ENCODE measurements around the gene FDXR. TPM values are rescaled to one million over a fixed set of nuclear protein-coding genes. Genes with fewer than 3 reads are reported as not detected.

Gene FDXR
- polyA plus RNA-seq, 1 donor from 2014 or later, result 14.4 TPM

DNA sequence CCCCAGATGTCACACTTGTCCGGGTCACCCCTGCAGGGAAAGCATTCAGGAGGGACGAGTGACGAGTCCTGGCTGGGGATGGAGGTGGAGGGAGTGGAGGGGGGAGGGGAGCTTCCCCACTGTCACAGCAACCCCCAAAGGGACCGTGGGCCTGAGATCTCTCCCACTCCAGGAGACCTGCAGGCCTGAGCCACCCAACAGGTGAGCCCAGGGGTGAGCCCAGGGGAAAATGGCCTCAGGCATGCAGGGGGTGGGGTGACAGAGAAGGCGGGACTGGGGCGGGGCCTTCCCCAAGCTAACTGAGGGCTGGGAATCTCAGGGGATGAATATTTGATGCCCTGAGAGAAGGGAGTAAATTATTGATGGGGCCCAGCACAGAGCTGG, 47.8 kb upstream of the FDXR start:
- no peak overlapping the region for H3K9ac ChIP-seq (ENCODE audit: low read length)
- TF ChIP-seq EZH2 (IDR thresholded peaks at IDR 0.05; ENCODE audit: borderline replicate concordance, insufficient read depth, low read length, poor library complexity, severe bottlenecking) (no peak), EP300 (conservative IDR thresholded peaks at IDR 0.05; ENCODE audit: poor library complexity, severe bottlenecking) (no peak), SMC3 (conservative IDR thresholded peaks at IDR 0.05; ENCODE audit: poor library complexity) (no peak), MXI1 (conservative IDR thresholded peaks at IDR 0.05; ENCODE audit: poor library complexity, severe bottlenecking) (no peak), TAF1 (IDR thresholded peaks at IDR 0.05; ENCODE audit: low read depth) (no peak), POLR2AphosphoS5 (IDR thresholded peaks at IDR 0.05) (no peak)
- TF ChIP-seq, protein P1, sequence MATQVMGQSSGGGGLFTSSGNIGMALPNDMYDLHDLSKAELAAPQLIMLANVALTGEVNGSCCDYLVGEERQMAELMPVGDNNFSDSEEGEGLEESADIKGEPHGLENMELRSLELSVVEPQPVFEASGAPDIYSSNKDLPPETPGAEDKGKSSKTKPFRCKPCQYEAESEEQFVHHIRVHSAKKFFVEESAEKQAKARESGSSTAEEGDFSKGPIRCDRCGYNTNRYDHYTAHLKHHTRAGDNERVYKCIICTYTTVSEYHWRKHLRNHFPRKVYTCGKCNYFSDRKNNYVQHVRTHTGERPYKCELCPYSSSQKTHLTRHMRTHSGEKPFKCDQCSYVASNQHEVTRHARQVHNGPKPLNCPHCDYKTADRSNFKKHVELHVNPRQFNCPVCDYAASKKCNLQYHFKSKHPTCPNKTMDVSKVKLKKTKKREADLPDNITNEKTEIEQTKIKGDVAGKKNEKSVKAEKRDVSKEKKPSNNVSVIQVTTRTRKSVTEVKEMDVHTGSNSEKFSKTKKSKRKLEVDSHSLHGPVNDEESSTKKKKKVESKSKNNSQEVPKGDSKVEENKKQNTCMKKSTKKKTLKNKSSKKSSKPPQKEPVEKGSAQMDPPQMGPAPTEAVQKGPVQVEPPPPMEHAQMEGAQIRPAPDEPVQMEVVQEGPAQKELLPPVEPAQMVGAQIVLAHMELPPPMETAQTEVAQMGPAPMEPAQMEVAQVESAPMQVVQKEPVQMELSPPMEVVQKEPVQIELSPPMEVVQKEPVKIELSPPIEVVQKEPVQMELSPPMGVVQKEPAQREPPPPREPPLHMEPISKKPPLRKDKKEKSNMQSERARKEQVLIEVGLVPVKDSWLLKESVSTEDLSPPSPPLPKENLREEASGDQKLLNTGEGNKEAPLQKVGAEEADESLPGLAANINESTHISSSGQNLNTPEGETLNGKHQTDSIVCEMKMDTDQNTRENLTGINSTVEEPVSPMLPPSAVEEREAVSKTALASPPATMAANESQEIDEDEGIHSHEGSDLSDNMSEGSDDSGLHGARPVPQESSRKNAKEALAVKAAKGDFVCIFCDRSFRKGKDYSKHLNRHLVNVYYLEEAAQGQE (IDR thresholded peaks at IDR 0.05; ENCODE audit: borderline replicate concordance), result no peak
- no peak overlapping the region for H2AFZ ChIP-seq (ENCODE audit: low read depth, low read length)
- no peaks in the 10 kb centered on the region for H3K9me3 ChIP-seq (ENCODE audit: low read length)
- H3F3A ChIP-seq (ENCODE audit: insufficient read depth, low read length, poor library complexity, severe bottlenecking), result no peaks in the 10 kb centered on the region
- H3K4me3 ChIP-seq (ENCODE audit: low read length), result no peak overlapping the region
- H3K4me2 ChIP-seq (ENCODE audit: low read length), result no peak overlapping the region
- no peaks in the 10 kb centered on the region for H3K36me3 ChIP-seq (ENCODE audit: insufficient read depth, low read length)
- H3K79me2 ChIP-seq (replicated peaks; ENCODE audit: insufficient read depth, low read length), result no peaks in the 10 kb centered on the region
- no peaks in the 10 kb centered on the region for H3K9me2 ChIP-seq (ENCODE audit: insufficient read depth, low read length)
- no peak overlapping the region for H3K27ac ChIP-seq (ENCODE audit: low read length)
- H4K20me1 ChIP-seq (ENCODE audit: insufficient read depth), result no peaks in the 10 kb centered on the region
- peaks cover 34% of the 10 kb centered on the region for H3K27me3 ChIP-seq (ENCODE audit: insufficient read depth, low read depth, low read length)

DNA sequence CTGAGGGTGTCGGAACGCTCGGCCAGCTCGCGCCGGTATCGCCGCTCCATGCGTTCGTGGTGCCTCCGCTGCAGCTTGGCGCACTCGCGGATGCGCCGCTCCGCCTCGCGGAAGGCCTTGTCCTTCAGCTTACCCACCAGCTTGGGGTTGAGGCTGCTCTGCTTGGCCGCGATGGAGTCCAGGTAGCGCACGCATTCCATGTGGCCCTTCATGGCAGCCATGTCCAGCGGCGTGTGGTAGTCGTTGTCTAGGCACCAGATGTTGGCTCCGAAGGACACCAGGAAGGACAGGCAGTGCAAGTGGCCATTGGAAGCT, 47.5 kb upstream of the FDXR start:
- Histone ChIP-seq H3K36me3 (ENCODE audit: insufficient read depth, low read length) (no peaks in the 10 kb centered on the region), H3K79me2 (replicated peaks; ENCODE audit: insufficient read depth, low read length) (no peaks in the 10 kb centered on the region), H3K27me3 (ENCODE audit: insufficient read depth, low read depth, low read length) (peaks cover 31% of the 10 kb centered on the region), H3K9ac (ENCODE audit: low read length) (no peak overlapping the region), H3K9me2 (ENCODE audit: insufficient read depth, low read length) (no peaks in the 10 kb centered on the region), H4K20me1 (ENCODE audit: insufficient read depth) (no peaks in the 10 kb centered on the region), H3F3A (ENCODE audit: insufficient read depth, low read length, poor library complexity, severe bottlenecking) (no peaks in the 10 kb centered on the region), H3K27ac (ENCODE audit: low read length) (no peak overlapping the region), H2AFZ (ENCODE audit: low read depth, low read length) (no peak overlapping the region), H3K9me3 (ENCODE audit: low read length) (no peaks in the 10 kb centered on the region), H3K4me2 (ENCODE audit: low read length) (no peak overlapping the region), H3K4me3 (ENCODE audit: low read length) (no peak overlapping the region)
- TF ChIP-seq RAD21 (conservative IDR thresholded peaks at IDR 0.05) (no peak), MXI1 (conservative IDR thresholded peaks at IDR 0.05; ENCODE audit: poor library complexity, severe bottlenecking) (no peak), SMC3 (conservative IDR thresholded peaks at IDR 0.05; ENCODE audit: poor library complexity) (no peak), POLR2AphosphoS5 (IDR thresholded peaks at IDR 0.05) (no peak), EP300 (conservative IDR thresholded peaks at IDR 0.05; ENCODE audit: poor library complexity, severe bottlenecking) (no peak), TAF1 (IDR thresholded peaks at IDR 0.05; ENCODE audit: low read depth) (no peak), EZH2 (IDR thresholded peaks at IDR 0.05; ENCODE audit: borderline replicate concordance, insufficient read depth, low read length, poor library complexity, severe bottlenecking) (no peak)
- TF ChIP-seq, protein P2, sequence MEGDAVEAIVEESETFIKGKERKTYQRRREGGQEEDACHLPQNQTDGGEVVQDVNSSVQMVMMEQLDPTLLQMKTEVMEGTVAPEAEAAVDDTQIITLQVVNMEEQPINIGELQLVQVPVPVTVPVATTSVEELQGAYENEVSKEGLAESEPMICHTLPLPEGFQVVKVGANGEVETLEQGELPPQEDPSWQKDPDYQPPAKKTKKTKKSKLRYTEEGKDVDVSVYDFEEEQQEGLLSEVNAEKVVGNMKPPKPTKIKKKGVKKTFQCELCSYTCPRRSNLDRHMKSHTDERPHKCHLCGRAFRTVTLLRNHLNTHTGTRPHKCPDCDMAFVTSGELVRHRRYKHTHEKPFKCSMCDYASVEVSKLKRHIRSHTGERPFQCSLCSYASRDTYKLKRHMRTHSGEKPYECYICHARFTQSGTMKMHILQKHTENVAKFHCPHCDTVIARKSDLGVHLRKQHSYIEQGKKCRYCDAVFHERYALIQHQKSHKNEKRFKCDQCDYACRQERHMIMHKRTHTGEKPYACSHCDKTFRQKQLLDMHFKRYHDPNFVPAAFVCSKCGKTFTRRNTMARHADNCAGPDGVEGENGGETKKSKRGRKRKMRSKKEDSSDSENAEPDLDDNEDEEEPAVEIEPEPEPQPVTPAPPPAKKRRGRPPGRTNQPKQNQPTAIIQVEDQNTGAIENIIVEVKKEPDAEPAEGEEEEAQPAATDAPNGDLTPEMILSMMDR (IDR thresholded peaks at IDR 0.05; ENCODE audit: poor library complexity, severe bottlenecking), result no peak
- TF ChIP-seq, protein P1 (IDR thresholded peaks at IDR 0.05; ENCODE audit: borderline replicate concordance), result no peak

All from neural cell (in vitro differentiated cells).